HCT116 (cell line): ENCODE results near the gene OR2S2. TPM values are rescaled to one million over a fixed set of nuclear protein-coding genes. Genes with fewer than 3 reads are reported as not detected.

Experiments
- ATAC-seq: fragments of 200-7000 bp; cut with Tn5 transposase; 2 replicates; pipeline ENCODE4 v1.9.1; 2020; ENCODE audit warnings: mild to moderate bottlenecking, moderate library complexity
- BruUV-seq: library from RNA; stranded (reverse); fragments of 400-500 nt; replicated peaks from 2 replicates; lab custom pipeline; 2021; lab: Mats Ljungman, UMichigan
- CTCF ChIA-PET: fragments of 300-600 bp; sonication (Branson Sonifier 250); formaldehyde crosslinking; loops from one replicate; lab custom pipeline; 2021; ENCODE audit warnings: antibody characterized with exemption; lab: Charles Lee
- POLR2A ChIA-PET: fragments of 300-600, 350-600 bp; sonication (Branson Sonifier 250); formaldehyde crosslinking; loops from one replicate; lab custom pipeline; 2021; ENCODE audit warnings: antibody characterized with exemption; lab: Charles Lee
- RAD21 ChIA-PET, 2 experiments: fragments of 300-600 bp; sonication (Branson Sonifier 250); formaldehyde crosslinking; loops; one replicate each; lab custom pipeline; 2023; ENCODE audit warnings: low total read pairs in 2 of 2; ENCODE audit not compliant: uncharacterized antibody in 2 of 2, unreplicated experiment in 2 of 2, low non-redundant PET in 1 of 2; lab: Charles Lee
- DNase-seq: peaks from one replicate; pipeline ENCODE4 v3.0.0-alpha.2; 2010; ENCODE audit warnings: low read depth, low spot score
- H2AFZ ChIP-seq: fragments of 200-600 bp; shearing (Covaris generic), sonication (generic); 2 replicates; pipeline ENCODE4 v1.6.1; 2017; ENCODE audit warnings: low read depth, mixed run types, mixed read lengths, antibody characterized with exemption, low read length; ENCODE audit not compliant: poor library complexity, severe bottlenecking
- H3K27ac ChIP-seq: 2 replicates; pipeline ENCODE4 v1.5.1; 2012; ENCODE audit warnings: low read depth, low read length
- H3K27me3 ChIP-seq: fragments of 200-600 bp; sonication (generic); 2 replicates; pipeline ENCODE4 v1.6.1; 2016; ENCODE audit warnings: mixed run types, low read length, mixed read lengths; ENCODE audit not compliant: insufficient read depth
- H3K36me3 ChIP-seq, 2 experiments: fragments of 200-500 bp in 1 of 2; fragments of 200-600 bp in 1 of 2; sonication (Bioruptor generic) in 1 of 2; sonication (generic) in 1 of 2; 2 replicates each; pipeline versions ENCODE4 v1.5.1 to v1.6.1; 2014 to 2016; ENCODE audit warnings: low read length in 2 of 2, inconsistent platforms in 1 of 2, mixed read lengths in 1 of 2, mixed run types in 1 of 2; ENCODE audit not compliant: insufficient read depth in 2 of 2, control insufficient read depth in 1 of 2
- H3K4me1 ChIP-seq, 2 experiments: fragments of 200-600 bp in 1 of 2; sonication (generic) in 1 of 2; 2 replicates each; pipeline versions ENCODE4 v1.5.1 to v1.6.1; 2012 to 2017; ENCODE audit warnings: low read length in 2 of 2, inconsistent platforms in 1 of 2, mild to moderate bottlenecking in 1 of 2, mixed read lengths in 1 of 2, mixed run types in 1 of 2, moderate library complexity in 1 of 2; ENCODE audit not compliant: insufficient read depth in 2 of 2, control insufficient read depth in 1 of 2
- H3K4me2 ChIP-seq: fragments of 200-600 bp; sonication (generic); 2 replicates; pipeline ENCODE4 v1.6.1; 2017; ENCODE audit warnings: mixed run types, low read length, mixed read lengths
- H3K4me3 ChIP-seq, 2 experiments: fragments of 200-600 bp in 1 of 2; sonication (generic) in 1 of 2; replicated peaks in 1 of 2; 2 replicates each; pipeline ENCODE4 v1.5.1; 2011 to 2016; ENCODE audit warnings: low read length in 2 of 2, control low read depth in 1 of 2, low read depth in 1 of 2, mild to moderate bottlenecking in 1 of 2, mixed read lengths in 1 of 2, mixed run types in 1 of 2
- H3K79me2 ChIP-seq: fragments of 200-600 bp; sonication (generic); 2 replicates; pipeline ENCODE4 v1.6.1; 2017; ENCODE audit warnings: mild to moderate bottlenecking, mixed run types, low read length, moderate library complexity, mixed read lengths; ENCODE audit not compliant: insufficient read depth
- H3K9ac ChIP-seq: fragments of 200-600 bp; sonication (generic); 2 replicates; pipeline ENCODE4 v1.6.1; 2016; ENCODE audit warnings: low read length, mixed read lengths
- H3K9me2 ChIP-seq: fragments of 200-600 bp; sonication (generic), shearing (Covaris generic); 2 replicates; pipeline ENCODE4 v1.6.1; 2017; ENCODE audit warnings: mixed run types, mild to moderate bottlenecking, moderate library complexity; ENCODE audit not compliant: insufficient read depth
- H3K9me3 ChIP-seq, 2 experiments: fragments of 200-500 bp in 1 of 2; fragments of 200-600 bp in 1 of 2; sonication (Bioruptor generic) in 1 of 2; sonication (generic) in 1 of 2; 2 replicates each; pipeline ENCODE4 v1.6.1; 2014 to 2017; ENCODE audit warnings: low read length in 2 of 2, mixed read lengths in 2 of 2, inconsistent platforms in 1 of 2, low read depth in 1 of 2, mild to moderate bottlenecking in 1 of 2, mixed run types in 1 of 2, moderate library complexity in 1 of 2; ENCODE audit not compliant: control insufficient read depth in 1 of 2, insufficient read depth in 1 of 2
- H4K20me1 ChIP-seq: fragments of 200-600 bp; sonication (generic), shearing (Covaris generic); 2 replicates; pipeline ENCODE4 v1.6.1; 2017; ENCODE audit warnings: mixed run types, mild to moderate bottlenecking, moderate library complexity; ENCODE audit not compliant: insufficient read depth
- CBX3 ChIP-seq: IDR thresholded peaks from 2 replicates; pipeline ENCODE4 v1.6.1; 2012; ENCODE audit warnings: low read depth
- EZH2 ChIP-seq: fragments of 200-600 bp; sonication (generic); IDR thresholded peaks from 2 replicates; pipeline ENCODE4 v1.6.1; 2017; ENCODE audit warnings: antibody characterized with exemption, mixed run types
- FOSL1 ChIP-seq: IDR thresholded peaks from 2 replicates; pipeline ENCODE4 v1.6.1; 2012; ENCODE audit warnings: low read depth
- POLR2A ChIP-seq: IDR thresholded peaks from 2 replicates; pipeline ENCODE4 v1.7.0; 2011; ENCODE audit warnings: borderline replicate concordance; ENCODE audit not compliant: insufficient read depth, insufficient read length; ENCODE audit errors: extremely low read depth
- POLR2AphosphoS5 ChIP-seq: IDR thresholded peaks from 2 replicates; pipeline ENCODE4 v1.6.1; 2011; ENCODE audit warnings: mild to moderate bottlenecking, low read depth, low read length, moderate library complexity
- SIN3A ChIP-seq: IDR thresholded peaks from 2 replicates; pipeline ENCODE4 v1.6.1; 2012; ENCODE audit warnings: low read depth
- TCF7L2 ChIP-seq: IDR thresholded peaks from 2 replicates; pipeline ENCODE4 v1.7.0; 2011; ENCODE audit warnings: borderline replicate concordance, inconsistent platforms; ENCODE audit not compliant: insufficient read depth, insufficient read length; ENCODE audit errors: extremely low read depth
- YY1 ChIP-seq: IDR thresholded peaks from 2 replicates; pipeline ENCODE4 v1.6.1; 2011; ENCODE audit warnings: low read length, low read depth, moderate library complexity, mild to moderate bottlenecking; ENCODE audit not compliant: insufficient replicate concordance; ENCODE audit errors: extremely low read depth
- ZFX ChIP-seq: fragments of 450-650 bp; IDR thresholded peaks from 2 replicates; pipeline ENCODE4 v1.6.1; 2017
- ZNF274 ChIP-seq: fragments of 200-500 bp; sonication (Bioruptor generic); IDR thresholded peaks from 2 replicates; pipeline ENCODE4 v1.6.1; 2014; ENCODE audit warnings: mild to moderate bottlenecking, low read depth, low read length, inconsistent platforms
- intact Hi-C: fragments of 100-400 bp; cut with micrococcal nuclease; formaldehyde crosslinking; loops from 2 replicates; pipeline ENCODE4 v1.10.0; 2022
- total RNA-seq: library from RNA; stranded (reverse); gene quantifications from one replicate; pipeline ENCODE4 v1.2.1, GENCODE V29; 2021; ENCODE audit not compliant: unreplicated experiment
- TF ChIP-seq, protein P1 (sequence below), 3 experiments: fragments of 200-600 bp in 1 of 3; sonication (generic) in 1 of 3; IDR thresholded peaks in 2 of 3; conservative IDR thresholded peaks in 1 of 3; 2 replicates each; pipeline ENCODE4 v1.5.1; 2012 to 2017; ENCODE audit warnings: low read depth in 2 of 3, low read length in 2 of 3, antibody characterized with exemption in 1 of 3, borderline replicate concordance in 1 of 3, control low read depth in 1 of 3, mild to moderate bottlenecking in 1 of 3, mixed read lengths in 1 of 3, mixed run types in 1 of 3, moderate library complexity in 1 of 3; ENCODE audit not compliant: insufficient read depth in 1 of 3
- TF ChIP-seq, protein P2 (sequence below): IDR thresholded peaks from 2 replicates; pipeline ENCODE4 v1.6.1; 2012

Gene OR2S2
- total RNA-seq, 1 experiment from 2014 or later = not detected

DNA sequence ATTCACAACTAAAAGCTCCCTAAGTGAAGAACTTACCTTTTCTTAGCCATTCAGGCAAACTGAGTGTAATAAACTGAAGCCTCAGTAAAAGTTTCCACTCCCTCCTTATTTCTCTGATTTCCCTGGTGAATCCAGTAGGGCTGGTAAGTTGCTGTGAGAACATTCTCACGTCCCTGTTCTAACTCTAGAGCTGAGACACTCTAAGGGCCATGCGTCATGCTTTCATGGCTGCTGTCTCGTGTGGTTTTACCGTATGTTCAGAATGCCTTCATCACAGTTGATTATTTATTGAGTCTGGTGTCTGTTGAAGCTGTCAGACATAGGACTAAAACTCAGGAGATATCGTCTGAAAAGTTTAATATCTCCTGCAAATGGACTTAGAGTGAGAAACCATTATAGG, 1.3 kb downstream of the OR2S2 start:
- BruUV-seq = no TSS peak
- intact Hi-C loops = loop anchor here (5.0 kb wide), 1 partner anchor 211 kb away; the partner anchor contains the start of gene CCIN
- RAD21 ChIA-PET = no interaction called here

More for the DNA sequence above, 1.3 kb downstream of the OR2S2 start:
- Histone ChIP-seq H3K36me3 (no peaks in the 10 kb centered on the region), H2AFZ (no peak overlapping the region), H3K4me1 (peaks cover 0 to 4% of the 10 kb centered on the region in 2 experiments; a peak in 3 of 4 replicates), H3K9me2 (no peaks in the 10 kb centered on the region), H3K4me3 (no peak overlapping the region), H3K9ac (no peak overlapping the region), H3K9me3 (no peaks in the 10 kb centered on the region), H3K27ac (no peak overlapping the region), H3K4me2 (no peak overlapping the region), H4K20me1 (no peaks in the 10 kb centered on the region), H3K27me3 (no peaks in the 10 kb centered on the region), H3K79me2 (no peaks in the 10 kb centered on the region)
- POLR2A ChIA-PET = no interaction called here
- ATAC-seq = no peak
- TF ChIP-seq EZH2 = no peak
- no peak for TF ChIP-seq FOSL1
- no peak for TF ChIP-seq POLR2A
- TF ChIP-seq, protein P1, sequence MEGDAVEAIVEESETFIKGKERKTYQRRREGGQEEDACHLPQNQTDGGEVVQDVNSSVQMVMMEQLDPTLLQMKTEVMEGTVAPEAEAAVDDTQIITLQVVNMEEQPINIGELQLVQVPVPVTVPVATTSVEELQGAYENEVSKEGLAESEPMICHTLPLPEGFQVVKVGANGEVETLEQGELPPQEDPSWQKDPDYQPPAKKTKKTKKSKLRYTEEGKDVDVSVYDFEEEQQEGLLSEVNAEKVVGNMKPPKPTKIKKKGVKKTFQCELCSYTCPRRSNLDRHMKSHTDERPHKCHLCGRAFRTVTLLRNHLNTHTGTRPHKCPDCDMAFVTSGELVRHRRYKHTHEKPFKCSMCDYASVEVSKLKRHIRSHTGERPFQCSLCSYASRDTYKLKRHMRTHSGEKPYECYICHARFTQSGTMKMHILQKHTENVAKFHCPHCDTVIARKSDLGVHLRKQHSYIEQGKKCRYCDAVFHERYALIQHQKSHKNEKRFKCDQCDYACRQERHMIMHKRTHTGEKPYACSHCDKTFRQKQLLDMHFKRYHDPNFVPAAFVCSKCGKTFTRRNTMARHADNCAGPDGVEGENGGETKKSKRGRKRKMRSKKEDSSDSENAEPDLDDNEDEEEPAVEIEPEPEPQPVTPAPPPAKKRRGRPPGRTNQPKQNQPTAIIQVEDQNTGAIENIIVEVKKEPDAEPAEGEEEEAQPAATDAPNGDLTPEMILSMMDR (IDR thresholded peaks at IDR 0.05 in 2 of 3, conservative IDR thresholded peaks at IDR 0.05 in 1 of 3; ENCODE audit: borderline replicate concordance in 1 of 3, insufficient read depth in 1 of 3, low read depth in 2 of 3, low read length in 2 of 3) = no peak
- TF ChIP-seq YY1 = no peak
- TF ChIP-seq, protein P2, sequence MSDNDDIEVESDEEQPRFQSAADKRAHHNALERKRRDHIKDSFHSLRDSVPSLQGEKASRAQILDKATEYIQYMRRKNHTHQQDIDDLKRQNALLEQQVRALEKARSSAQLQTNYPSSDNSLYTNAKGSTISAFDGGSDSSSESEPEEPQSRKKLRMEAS = no peak
- TF ChIP-seq ZNF274 = no peak
- no peak for TF ChIP-seq POLR2AphosphoS5
- no peak for TF ChIP-seq ZFX
- no peak for TF ChIP-seq SIN3A
- no peak for TF ChIP-seq CBX3
- no peak for TF ChIP-seq TCF7L2
- CTCF ChIA-PET = interaction anchor here (3.2 to 4.1 kb wide), 2 partner anchors 11 to 67 kb away, joined by 32 to 46 read pairs; no protein-coding TSS in a partner anchor
- no peak for DNase-seq
